ENCODE measurements around the gene CHST8.
"Not testable (repeated sequence)": the region's sequence is repeated elsewhere in the genome, so short reads cannot be mapped to it uniquely, and the experiment has no call there.

CHST8 gene

GRCh38 chr19:33689868-33690267, 68.1 kb downstream of the CHST8 start:
- no peak for DNase-seq (ENCODE audit: low read depth in 2 of 2)

GRCh38 chr19:33690378-33691029, 68.8 kb downstream of the CHST8 start:
- no peak for DNase-seq (ENCODE audit: low read depth in 2 of 2)

GRCh38 chr19:33691030-33691427, 69.3 kb downstream of the CHST8 start:
- no peak for DNase-seq (ENCODE audit: low read depth in 2 of 2)

- no peak for DNase-seq (ENCODE audit: low read depth in 2 of 2)
These were observed 70.0 kb downstream of the CHST8 start for GRCh38 chr19:33691736-33692135.

- DNase-seq (ENCODE audit: low read depth in 2 of 2) = no peak
These were observed 71.9 kb downstream of the CHST8 start for GRCh38 chr19:33693678-33694077.

- DNase-seq (ENCODE audit: low read depth in 2 of 2) = not testable (repeated sequence)
These were observed 73.8 kb downstream of the CHST8 start for GRCh38 chr19:33695547-33695946.

- no peak for DNase-seq (ENCODE audit: low read depth in 2 of 2)
These were observed 76.0 kb downstream of the CHST8 start for GRCh38 chr19:33697766-33698165.

GRCh38 chr19:33698576-33699435, 77.1 kb downstream of the CHST8 start:
- no peak for DNase-seq (ENCODE audit: low read depth in 2 of 2)

GRCh38 chr19:33699754-33700407, 78.1 kb downstream of the CHST8 start:
- DNase-seq (ENCODE audit: low read depth in 2 of 2) = no peak

GRCh38 chr19:33700408-33701013, 78.8 kb downstream of the CHST8 start:
- DNase-seq (ENCODE audit: low read depth in 2 of 2) = no peak

GRCh38 chr19:33701565-33701964, 79.8 kb downstream of the CHST8 start:
- no peak for DNase-seq (ENCODE audit: low read depth in 2 of 2)

GRCh38 chr19:33702606-33703437, 81.1 kb downstream of the CHST8 start:
- no peak for DNase-seq (ENCODE audit: low read depth in 2 of 2)

- DNase-seq (ENCODE audit: low read depth in 2 of 2) = no peak
These were observed 81.6 kb downstream of the CHST8 start for GRCh38 chr19:33703438-33703750.

- DNase-seq (ENCODE audit: low read depth in 2 of 2) = no peak
These were observed 82.1 kb downstream of the CHST8 start for GRCh38 chr19:33703821-33704220.

- DNase-seq (ENCODE audit: low read depth in 2 of 2) = no peak
These were observed 82.5 kb downstream of the CHST8 start for GRCh38 chr19:33704271-33704670.

GRCh38 chr19:33705090-33705847, 83.5 kb downstream of the CHST8 start:
- no peak for DNase-seq (ENCODE audit: low read depth in 2 of 2)

GRCh38 chr19:33705860-33706259, 84.1 kb downstream of the CHST8 start:
- DNase-seq (ENCODE audit: low read depth in 2 of 2) = no peak

GRCh38 chr19:33706631-33707030, 84.9 kb downstream of the CHST8 start:
- DNase-seq (ENCODE audit: low read depth in 2 of 2) = no peak

- no peak for DNase-seq (ENCODE audit: low read depth in 2 of 2)
These were observed 90.5 kb downstream of the CHST8 start for GRCh38 chr19:33712268-33712667.

GRCh38 chr19:33713194-33713593, 91.4 kb downstream of the CHST8 start:
- no peak for DNase-seq (ENCODE audit: low read depth in 2 of 2)

GRCh38 chr19:33714149-33714548, 92.4 kb downstream of the CHST8 start:
- no peak for DNase-seq (ENCODE audit: low read depth in 2 of 2)
